Osteocyte (in vitro differentiated cells): Measurements from ENCODE around the gene THBS2. TPM values are rescaled to one million over a fixed set of nuclear protein-coding genes. Genes with fewer than 3 reads are reported as not detected.

Experiments used
- DNase-seq: peaks from one replicate; pipeline ENCODE4 v3.0.0; 2021; ENCODE audit warnings: mixed read lengths; ENCODE audit not compliant: unreplicated experiment; ENCODE audit errors: extremely low spot score
- H3K27ac Mint-ChIP-seq: one replicate; pipeline ENCODE4 v1.8.0; 2021; ENCODE audit warnings: mild to moderate bottlenecking, mixed read lengths; ENCODE audit not compliant: unreplicated experiment
- H3K27me3 Mint-ChIP-seq: one replicate; pipeline ENCODE4 v1.8.0; 2021; ENCODE audit warnings: mixed read lengths; ENCODE audit not compliant: unreplicated experiment
- H3K36me3 Mint-ChIP-seq: one replicate; pipeline ENCODE4 v1.8.0; 2021; ENCODE audit warnings: mixed read lengths; ENCODE audit not compliant: unreplicated experiment
- H3K4me1 Mint-ChIP-seq: one replicate; pipeline ENCODE4 v1.8.0; 2021; ENCODE audit warnings: mixed read lengths; ENCODE audit not compliant: unreplicated experiment
- H3K4me3 Mint-ChIP-seq: one replicate; pipeline ENCODE4 v1.8.0; 2021; ENCODE audit warnings: mild to moderate bottlenecking, moderate library complexity, mixed read lengths; ENCODE audit not compliant: unreplicated experiment
- H3K9me3 Mint-ChIP-seq: one replicate; pipeline ENCODE4 v1.8.0; 2021; ENCODE audit warnings: mixed read lengths; ENCODE audit not compliant: unreplicated experiment
- CTCF ChIP-seq: fragments of 200-600 bp; sonication (generic); IDR thresholded peaks from 2 replicates; pipeline ENCODE4 v1.5.0; 2021; ENCODE audit warnings: antibody characterized with exemption, mild to moderate bottlenecking, moderate library complexity
- total RNA-seq: library from RNA; stranded (reverse); gene quantifications from 2 replicates; pipeline ENCODE4 v1.2.1, GENCODE V29; 2021

THBS2 gene
- total RNA-seq, 1 donor from 2014 or later: 650 TPM

- Mint-ChIP-seq H3K27ac (peak overlapping the region; percentile 96), H3K4me1 (peaks cover 65% of the 10 kb centered on the region), H3K27me3 (no peaks in the 10 kb centered on the region), H3K9me3 (peaks cover 3% of the 10 kb centered on the region), H3K36me3 (peaks cover 13% of the 10 kb centered on the region), H3K4me3 (no peak overlapping the region)
- DNase-seq: peak; percentile 66
- no peak for TF ChIP-seq CTCF
Observed at GRCh38 chr6:169171951-169172350, 81.7 kb downstream of the THBS2 start.

GRCh38 chr6:169171016-169171415 lies 82.6 kb downstream of the THBS2 start:
- Mint-ChIP-seq H3K27ac (peak overlapping the region; percentile 85), H3K36me3 (peaks cover 18% of the 10 kb centered on the region), H3K9me3 (peaks cover 3% of the 10 kb centered on the region), H3K27me3 (no peaks in the 10 kb centered on the region), H3K4me3 (no peak overlapping the region), H3K4me1 (peaks cover 66% of the 10 kb centered on the region)
- no peak for TF ChIP-seq CTCF
- peak; percentile 34 for DNase-seq

- peak overlapping the region; percentile 85 for H3K27ac Mint-ChIP-seq
- H3K9me3 Mint-ChIP-seq: peaks cover 3% of the 10 kb centered on the region
- DNase-seq: peak; percentile 42
- H3K36me3 Mint-ChIP-seq: peaks cover 18% of the 10 kb centered on the region
- peaks cover 68% of the 10 kb centered on the region for H3K4me1 Mint-ChIP-seq
- no peak for TF ChIP-seq CTCF
- H3K27me3 Mint-ChIP-seq: no peaks in the 10 kb centered on the region
- H3K4me3 Mint-ChIP-seq: no peak overlapping the region
Observed at GRCh38 chr6:169170583-169170955, 83.1 kb downstream of the THBS2 start.

- DNase-seq: peak; percentile 62
- peaks cover 70% of the 10 kb centered on the region for H3K4me1 Mint-ChIP-seq
- TF ChIP-seq CTCF: no peak
- no peaks in the 10 kb centered on the region for H3K9me3 Mint-ChIP-seq
- H3K4me3 Mint-ChIP-seq: no peak overlapping the region
- H3K27me3 Mint-ChIP-seq: no peaks in the 10 kb centered on the region
- peaks cover 16% of the 10 kb centered on the region for H3K36me3 Mint-ChIP-seq
- peak overlapping the region; percentile 85 for H3K27ac Mint-ChIP-seq
Observed at GRCh38 chr6:169169941-169170582, 83.6 kb downstream of the THBS2 start.

- peak; percentile 53 for DNase-seq
- Mint-ChIP-seq H3K27me3 (no peaks in the 10 kb centered on the region), H3K27ac (peak overlapping the region; percentile 84), H3K4me1 (peaks cover 72% of the 10 kb centered on the region), H3K9me3 (no peaks in the 10 kb centered on the region), H3K36me3 (peaks cover 16% of the 10 kb centered on the region), H3K4me3 (no peak overlapping the region)
- TF ChIP-seq CTCF: no peak
Observed at GRCh38 chr6:169169375-169169774, 84.3 kb downstream of the THBS2 start.
